SK-N-SH treated with all-trans-retinoic acid at 6 μM for 48 hours (cell line): Measurements from ENCODE around the gene LVRN.

Experiments used
- ATAC-seq: fragments of 200-7000 bp; cut with Tn5 transposase; 3 replicates; pipeline ENCODE4 v1.9.1; 2020; ENCODE audit warnings: mild to moderate bottlenecking, moderate library complexity
- ARNTL ChIP-seq: fragments of 450-650 bp; formaldehyde crosslinking; IDR thresholded peaks from 2 replicates; pipeline ENCODE4 v1.5.0; 2020; ENCODE audit warnings: low read depth, mild to moderate bottlenecking, moderate library complexity, borderline replicate concordance
- BACH2 ChIP-seq: fragments of 250-450 bp; sonication (Bioruptor Pico); IDR thresholded peaks from 2 replicates; pipeline ENCODE4 v1.9.0; 2021; ENCODE audit warnings: mild to moderate bottlenecking, borderline replicate concordance
- CSDC2 ChIP-seq: fragments of 250-450 bp; sonication (Bioruptor Pico); IDR thresholded peaks from 2 replicates; pipeline ENCODE4 v1.5.0; 2020; ENCODE audit warnings: mild to moderate bottlenecking, moderate library complexity
- CSRNP3 ChIP-seq: fragments of 250-450 bp; sonication (Bioruptor Pico); IDR thresholded peaks from 2 replicates; pipeline ENCODE4 v1.5.1; 2021; ENCODE audit warnings: mild to moderate bottlenecking, moderate library complexity
- ESRRG ChIP-seq: fragments of 250-450 bp; sonication (Bioruptor Pico); IDR thresholded peaks from 2 replicates; pipeline ENCODE4 v1.6.1; 2021; ENCODE audit warnings: mild to moderate bottlenecking
- GLIS3 ChIP-seq: fragments of 250-450 bp; sonication (Bioruptor Pico); IDR thresholded peaks from 2 replicates; pipeline ENCODE4 v1.5.0; 2020; ENCODE audit warnings: mild to moderate bottlenecking, moderate library complexity
- ISL1 ChIP-seq: fragments of 250-450 bp; sonication (Bioruptor Pico); IDR thresholded peaks from 2 replicates; pipeline ENCODE4 v2.1.2; 2022; ENCODE audit warnings: mild to moderate bottlenecking, moderate library complexity
- OSR1 ChIP-seq: fragments of 250-450 bp; sonication (Bioruptor Pico); IDR thresholded peaks from 2 replicates; pipeline ENCODE4 v1.8.0; 2022; ENCODE audit warnings: moderate library complexity, mild to moderate bottlenecking, inconsistent platforms
- PPARA ChIP-seq: fragments of 250-450 bp; sonication (Bioruptor Pico); IDR thresholded peaks from 2 replicates; pipeline ENCODE4 v1.5.0; 2020; ENCODE audit warnings: mild to moderate bottlenecking, borderline replicate concordance
- RARB ChIP-seq: fragments of 250-450 bp; sonication (Bioruptor Pico); IDR thresholded peaks from 2 replicates; pipeline ENCODE4 v1.8.0; 2021; ENCODE audit warnings: mild to moderate bottlenecking, moderate library complexity
- TOX ChIP-seq: fragments of 250-450 bp; sonication (Bioruptor Pico); IDR thresholded peaks from 2 replicates; pipeline ENCODE4 v1.8.0; 2021; ENCODE audit warnings: mild to moderate bottlenecking, moderate library complexity, borderline replicate concordance
- TSHZ2 ChIP-seq: fragments of 250-450 bp; sonication (Bioruptor Pico); IDR thresholded peaks from 2 replicates; pipeline ENCODE4 v1.5.0; 2020; ENCODE audit warnings: mild to moderate bottlenecking, moderate library complexity
- ZC3H10 ChIP-seq: fragments of 250-450 bp; sonication (Bioruptor Pico); IDR thresholded peaks from 2 replicates; pipeline ENCODE4 v1.5.1; 2021; ENCODE audit warnings: mild to moderate bottlenecking, moderate library complexity
- ZFP3 ChIP-seq: fragments of 250-450 bp; sonication (Bioruptor Pico); IDR thresholded peaks from 2 replicates; pipeline ENCODE4 v1.5.0; 2020; ENCODE audit warnings: mild to moderate bottlenecking, moderate library complexity
- ZFP30 ChIP-seq: fragments of 450-650 bp; formaldehyde crosslinking; IDR thresholded peaks from 2 replicates; pipeline ENCODE4 v1.5.0; 2022; ENCODE audit warnings: mild to moderate bottlenecking, moderate library complexity
- ZNF565 ChIP-seq: fragments of 450-650 bp; formaldehyde crosslinking; conservative IDR thresholded peaks from 2 replicates; pipeline ENCODE4 v1.5.0; 2020; ENCODE audit warnings: low read depth, mild to moderate bottlenecking, moderate library complexity
- ZNF70 ChIP-seq: fragments of 450-650 bp; formaldehyde crosslinking; IDR thresholded peaks from 2 replicates; pipeline ENCODE4 v1.5.0; 2020; ENCODE audit warnings: mild to moderate bottlenecking, moderate library complexity

The LVRN gene

GRCh38 chr5:116009806-116010205 is 47.5 kb downstream of the LVRN start (continued):
- TF ChIP-seq TSHZ2 (CRISPR knock-in tag): no peak

GRCh38 chr5:116011046-116011445 is 48.8 kb downstream of the LVRN start:
- ATAC-seq: no peak
- TF ChIP-seq CSRNP3 (CRISPR knock-in tag): no peak

GRCh38 chr5:116013207-116013785 is 51.0 kb downstream of the LVRN start:
- ATAC-seq: no peak
- TF ChIP-seq CSDC2 (CRISPR knock-in tag): no peak
- TF ChIP-seq ZNF70: no peak
- TF ChIP-seq BACH2: no peak
- TF ChIP-seq TSHZ2 (CRISPR knock-in tag): no peak

- TF ChIP-seq BACH2 (no peak), PPARA (no peak), ARNTL (CRISPR knock-in tag) (no peak), TSHZ2 (CRISPR knock-in tag) (no peak), ESRRG (no peak), TOX (no peak), ZFP3 (no peak), ZNF565 (no peak), OSR1 (CRISPR knock-in tag) (no peak), CSRNP3 (CRISPR knock-in tag) (no peak), ZC3H10 (CRISPR knock-in tag) (no peak), GLIS3 (no peak), RARB (CRISPR knock-in tag) (no peak), ZFP30 (CRISPR knock-in tag) (no peak), ISL1 (CRISPR knock-in tag) (no peak)
- ATAC-seq: no peak
These were observed 51.7 kb downstream of the LVRN start for GRCh38 chr5:116013936-116014335.
